H54 (cell line): Measurements from ENCODE around the gene APOBEC3C.
"Not testable (repeated sequence)": the region's sequence is repeated elsewhere in the genome, so short reads cannot be mapped to it uniquely, and the experiment has no call there.

Experiments
- DNase-seq: peaks from one replicate; pipeline ENCODE4 v3.0.0; 2011; ENCODE audit warnings: low spot score, mixed read lengths; ENCODE audit not compliant: insufficient read length
- FAIRE-seq: peaks from 3 replicates; lab custom pipeline; 2011; peaks lifted over from hg19 to GRCh38; lab: Jason Lieb, UNC
- POLR2A ChIP-seq: IDR thresholded peaks from 2 replicates; pipeline ENCODE4 v1.6.1; 2011; ENCODE audit warnings: low read depth, mild to moderate bottlenecking, low read length

APOBEC3C gene

GRCh38 chr22:38996105-38996504, 18.0 kb upstream of the APOBEC3C start:
- FAIRE-seq (no peak), DNase-seq (no peak)
- TF ChIP-seq POLR2A, result no peak

- DNase-seq, result no peak
- no peak for TF ChIP-seq POLR2A
- no peak for FAIRE-seq
These were observed 16.5 kb upstream of the APOBEC3C start for GRCh38 chr22:38997518-38997917.

DNA sequence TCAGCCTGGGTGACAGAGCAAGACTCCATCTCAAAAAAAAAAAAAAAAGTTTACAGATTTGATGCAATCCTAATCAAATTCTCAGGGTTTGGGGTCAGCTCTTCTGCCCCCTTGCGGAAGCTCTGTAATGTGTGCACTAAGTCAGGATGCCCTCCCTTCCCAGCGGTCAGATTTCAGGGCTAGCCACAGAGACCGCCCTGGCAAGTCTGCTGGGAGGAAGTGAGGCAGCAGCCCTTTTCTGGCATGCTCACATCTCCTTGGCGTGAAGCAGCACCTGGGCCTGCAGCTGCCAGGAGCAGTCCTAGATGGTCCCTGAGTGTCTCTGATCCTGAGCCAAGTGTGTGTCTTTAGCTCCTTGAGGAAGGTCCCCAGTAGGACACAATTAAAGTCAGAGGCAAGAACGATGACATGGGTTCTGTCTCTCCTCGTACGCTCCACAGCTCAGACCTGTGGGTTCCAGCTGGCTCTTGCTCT, 10.9 kb upstream of the APOBEC3C start:
- TF ChIP-seq POLR2A, result no peak
- FAIRE-seq (peak; percentile 61), DNase-seq (peak; percentile 68)

DNA sequence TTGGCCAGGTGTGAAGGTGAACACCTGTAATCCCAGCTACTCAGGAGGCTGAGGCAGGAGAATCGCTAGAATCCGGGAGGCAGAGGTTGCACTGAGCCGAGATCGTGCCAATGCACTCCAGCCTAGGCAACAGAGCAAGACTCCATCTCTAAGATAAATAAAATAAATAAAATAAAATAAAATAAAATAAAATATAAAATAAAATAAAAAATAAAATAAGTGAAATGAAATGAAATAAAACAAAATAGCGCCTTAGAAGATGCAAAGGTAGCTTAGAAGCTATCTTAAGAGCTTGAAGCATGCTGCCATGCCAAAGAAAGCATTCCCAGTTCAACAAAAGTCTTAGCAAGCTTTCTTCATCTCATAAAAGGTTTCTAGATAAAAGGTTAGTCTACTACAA, 6.9 kb upstream of the APOBEC3C start:
- TF ChIP-seq POLR2A, result no peak
- no peak for DNase-seq
- FAIRE-seq, result no peak

- not testable (repeated sequence) for DNase-seq, FAIRE-seq
These were observed 5.7 kb upstream of the APOBEC3C start for GRCh38 chr22:39008271-39008850.

- DNase-seq, result no peak
- FAIRE-seq, result no peak
- no peak for TF ChIP-seq POLR2A
These were observed 3.1 kb upstream of the APOBEC3C start for GRCh38 chr22:39010946-39011345.

DNA sequence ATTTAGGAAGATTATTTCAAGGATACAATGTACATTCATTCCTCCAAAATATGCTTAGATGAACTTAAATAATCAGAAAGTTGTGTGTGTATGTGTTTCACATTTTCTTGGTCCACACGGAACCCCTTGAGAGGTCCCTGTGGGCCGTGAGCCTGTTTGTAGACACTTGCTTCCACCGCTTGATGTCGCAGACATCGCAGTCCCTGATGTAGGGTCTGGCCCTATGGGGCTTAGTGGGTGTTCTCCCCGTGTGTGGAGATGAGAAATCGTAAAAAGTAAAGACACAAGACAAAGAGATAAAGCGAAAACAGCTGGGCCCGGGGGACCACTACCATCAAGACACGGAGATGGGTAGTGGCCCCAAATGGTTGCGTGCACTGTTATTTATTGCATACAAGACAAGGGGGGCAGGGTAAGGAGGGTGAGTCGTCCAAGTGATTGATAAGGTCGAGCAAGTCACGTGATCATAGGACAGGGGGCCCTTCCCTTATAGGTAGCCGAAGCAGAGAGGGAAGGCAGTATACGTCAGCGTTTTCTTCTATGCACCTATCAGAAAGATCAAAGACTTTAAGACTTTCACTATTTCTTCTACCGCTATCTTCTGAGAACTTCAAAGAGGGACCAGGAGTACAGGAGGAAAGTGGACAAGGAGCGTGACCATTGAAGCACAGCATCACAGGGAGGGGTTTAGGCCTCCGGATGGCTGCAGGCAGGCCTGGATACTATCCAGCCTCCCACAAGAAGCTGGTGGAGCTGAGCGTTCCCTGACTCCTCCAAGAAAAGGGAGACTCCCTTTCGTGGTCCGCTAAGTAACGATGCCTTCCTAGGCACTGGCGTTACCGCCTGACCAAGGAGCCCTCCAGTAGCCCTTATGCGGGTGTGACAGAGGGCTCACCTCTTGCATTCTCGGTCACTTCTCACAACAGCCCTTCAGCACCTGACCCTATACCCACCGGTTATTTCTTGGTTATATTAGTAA, 1.2 kb upstream of the APOBEC3C start:
- no peak for TF ChIP-seq POLR2A
- FAIRE-seq (no peak), DNase-seq (no peak)

GRCh38 chr22:39013561-39013941, 506 bp upstream of the APOBEC3C start:
- not testable (repeated sequence) for FAIRE-seq, DNase-seq

DNA sequence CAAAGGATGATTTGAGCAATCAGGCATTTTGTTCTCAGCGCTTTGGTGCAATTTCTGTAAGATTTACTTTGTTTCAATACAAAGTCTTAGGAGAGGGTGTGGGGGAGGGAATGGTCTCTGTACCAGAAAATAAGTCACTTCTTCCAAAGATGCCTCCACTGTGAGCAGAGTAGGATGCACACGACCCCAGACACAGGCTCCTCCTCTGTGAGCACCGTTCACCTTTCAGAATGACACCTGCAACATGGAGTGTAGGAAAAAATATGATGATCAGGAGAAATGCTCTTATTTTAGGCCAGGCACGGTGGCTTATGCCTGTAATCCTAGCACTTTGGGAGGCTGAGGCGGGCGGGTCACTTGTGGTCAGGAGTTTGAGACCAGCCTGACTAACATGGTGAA, 665 bp downstream of the APOBEC3C start:
- not testable (repeated sequence) for DNase-seq, FAIRE-seq

DNA sequence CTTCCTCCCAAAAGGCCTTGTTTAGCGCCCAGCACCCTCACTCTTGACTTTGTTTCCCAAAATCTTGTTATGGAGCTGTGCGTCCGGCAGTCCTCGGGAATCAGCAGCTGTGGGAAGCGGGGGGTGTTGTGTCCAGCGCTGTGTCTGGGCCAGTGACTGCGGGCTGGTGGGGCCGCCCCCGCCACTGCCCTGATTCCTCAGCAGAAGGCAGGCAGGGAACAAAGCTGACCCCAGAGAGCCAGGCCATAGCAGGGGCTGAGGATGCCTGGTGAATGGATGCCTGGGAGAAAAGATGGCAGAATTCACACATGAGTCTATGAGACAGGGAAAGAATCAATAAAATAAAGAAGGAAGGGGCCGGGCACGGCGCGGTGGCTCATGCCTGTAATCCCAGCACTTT, 2.5 kb downstream of the APOBEC3C start:
- no peak for TF ChIP-seq POLR2A
- no peak for DNase-seq
- no peak for FAIRE-seq

DNA sequence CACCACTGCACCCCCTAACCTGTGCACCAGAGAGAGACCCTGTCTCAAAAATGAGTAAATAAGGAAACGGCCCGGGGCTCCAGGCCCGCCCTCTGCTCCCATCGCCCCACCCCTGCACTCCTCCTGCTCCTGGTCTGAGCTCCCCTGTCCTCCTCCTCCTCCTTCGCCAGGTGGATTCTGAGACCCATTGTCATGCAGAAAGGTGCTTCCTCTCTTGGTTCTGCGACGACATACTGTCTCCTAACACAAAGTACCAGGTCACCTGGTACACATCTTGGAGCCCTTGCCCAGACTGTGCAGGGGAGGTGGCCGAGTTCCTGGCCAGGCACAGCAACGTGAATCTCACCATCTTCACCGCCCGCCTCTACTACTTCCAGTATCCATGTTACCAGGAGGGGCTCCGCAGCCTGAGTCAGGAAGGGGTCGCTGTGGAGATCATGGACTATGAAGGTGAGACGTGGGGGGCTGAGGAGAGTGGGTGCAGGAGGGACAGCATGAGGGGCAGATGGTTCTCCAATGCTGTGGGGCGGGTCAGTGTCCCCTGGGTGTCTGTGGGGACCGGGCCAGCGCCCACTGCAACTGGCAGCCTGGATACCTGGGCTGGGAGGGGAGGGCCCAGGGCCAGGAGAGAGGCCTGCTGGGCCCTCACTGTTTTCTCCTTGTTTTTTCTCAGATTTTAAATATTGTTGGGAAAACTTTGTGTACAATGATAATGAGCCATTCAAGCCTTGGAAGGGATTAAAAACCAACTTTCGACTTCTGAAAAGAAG, 3.7 kb downstream of the APOBEC3C start:
- no peak for TF ChIP-seq POLR2A
- no peak for DNase-seq
- FAIRE-seq, result no peak

- not testable (repeated sequence) for FAIRE-seq, DNase-seq
These were observed 6.1 kb downstream of the APOBEC3C start for GRCh38 chr22:39020021-39020651.

DNA sequence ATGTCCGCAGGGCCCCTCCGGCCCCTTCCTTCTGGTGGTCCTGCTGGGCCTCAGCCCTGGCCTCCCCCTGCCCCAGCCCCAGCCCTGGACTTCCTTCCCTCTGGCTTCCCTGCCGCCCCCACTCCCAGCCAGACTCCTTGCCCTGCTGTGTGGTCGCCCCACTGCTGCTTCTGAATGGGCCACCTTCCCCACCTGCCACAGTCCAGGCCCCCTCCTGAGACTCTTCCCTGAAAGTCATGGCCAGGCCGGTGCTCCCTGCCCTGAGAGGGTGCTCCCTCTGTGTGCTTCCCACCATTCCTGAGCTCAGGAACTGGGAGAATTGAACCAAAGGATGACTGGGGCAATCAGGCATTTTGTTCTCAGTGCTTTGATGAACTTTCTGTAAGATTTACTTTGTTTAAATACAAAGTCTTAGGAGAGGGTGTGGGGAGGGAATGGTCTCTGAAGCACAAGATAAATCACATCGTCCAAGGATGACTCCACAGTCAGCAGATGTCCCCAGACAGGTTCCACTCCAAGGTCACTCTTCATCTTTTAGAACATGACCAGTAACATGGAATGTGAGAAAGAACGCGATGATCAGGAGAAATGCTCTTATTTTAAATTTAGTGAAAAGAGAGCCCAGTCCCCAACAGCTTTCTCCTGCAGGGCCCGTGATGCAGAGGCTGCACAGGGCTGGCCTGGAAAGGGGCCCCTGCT, 7.6 kb downstream of the APOBEC3C start:
- FAIRE-seq, result no peak
- no peak for DNase-seq
- TF ChIP-seq POLR2A, result no peak
